OCI-LY1 (cell line): ENCODE data around the gene FGF16.

Source experiments
- EZH2 ChIP-seq: fragments of 200-600 bp; sonication (generic), shearing (Covaris generic); IDR thresholded peaks from 2 replicates; pipeline ENCODE4 v1.8.0; 2017; ENCODE audit warnings: borderline replicate concordance, mixed run types, mild to moderate bottlenecking, antibody characterized with exemption, low read length, moderate library complexity, mixed read lengths
- TF ChIP-seq, protein P1 (sequence below): fragments of 200-600 bp; sonication (generic), shearing (Covaris generic); IDR thresholded peaks from 2 replicates; pipeline ENCODE4 v1.5.1; 2017; ENCODE audit warnings: mild to moderate bottlenecking, antibody characterized with exemption, low read length, moderate library complexity, mixed read lengths

DNA sequence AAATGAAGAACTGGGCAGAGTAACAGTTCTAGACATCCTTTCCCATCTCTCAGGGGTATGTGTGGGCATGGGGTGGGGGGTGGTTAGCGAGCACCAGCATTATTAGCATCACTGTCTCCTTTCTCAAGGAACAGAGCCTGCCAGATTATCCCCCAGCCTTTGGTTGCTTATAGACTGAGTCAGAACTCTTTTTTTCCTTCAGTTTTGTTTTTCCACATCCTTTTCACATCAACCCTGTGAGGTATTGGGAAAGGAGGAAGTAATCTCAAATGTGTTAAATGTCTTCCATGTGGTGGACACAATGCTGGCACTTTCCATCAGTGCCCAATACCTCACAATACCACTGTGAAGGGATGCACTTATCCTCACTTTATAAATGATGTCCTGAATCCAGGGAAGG is 3.1 kb upstream of the FGF16 start:
- TF ChIP-seq, protein P1, sequence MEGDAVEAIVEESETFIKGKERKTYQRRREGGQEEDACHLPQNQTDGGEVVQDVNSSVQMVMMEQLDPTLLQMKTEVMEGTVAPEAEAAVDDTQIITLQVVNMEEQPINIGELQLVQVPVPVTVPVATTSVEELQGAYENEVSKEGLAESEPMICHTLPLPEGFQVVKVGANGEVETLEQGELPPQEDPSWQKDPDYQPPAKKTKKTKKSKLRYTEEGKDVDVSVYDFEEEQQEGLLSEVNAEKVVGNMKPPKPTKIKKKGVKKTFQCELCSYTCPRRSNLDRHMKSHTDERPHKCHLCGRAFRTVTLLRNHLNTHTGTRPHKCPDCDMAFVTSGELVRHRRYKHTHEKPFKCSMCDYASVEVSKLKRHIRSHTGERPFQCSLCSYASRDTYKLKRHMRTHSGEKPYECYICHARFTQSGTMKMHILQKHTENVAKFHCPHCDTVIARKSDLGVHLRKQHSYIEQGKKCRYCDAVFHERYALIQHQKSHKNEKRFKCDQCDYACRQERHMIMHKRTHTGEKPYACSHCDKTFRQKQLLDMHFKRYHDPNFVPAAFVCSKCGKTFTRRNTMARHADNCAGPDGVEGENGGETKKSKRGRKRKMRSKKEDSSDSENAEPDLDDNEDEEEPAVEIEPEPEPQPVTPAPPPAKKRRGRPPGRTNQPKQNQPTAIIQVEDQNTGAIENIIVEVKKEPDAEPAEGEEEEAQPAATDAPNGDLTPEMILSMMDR: no peak
- TF ChIP-seq EZH2: no peak
